Epithelial cell of umbilical artery (primary cell): ENCODE data around the gene ATMIN. TPM values are rescaled to one million over a fixed set of nuclear protein-coding genes. Genes with fewer than 3 reads are reported as not detected.

Experiments
- total RNA-seq: library from RNA; depleted of rRNA; stranded (reverse); fragments of >200 nt; gene quantifications from 2 replicates; pipeline ENCODE4 v1.2.3, GENCODE V29; 2014

ATMIN gene
- total RNA-seq, result 23.1 and 31.3 TPM in 2 replicates

GRCh38 chr16:81035398-81035974 is at the start of gene ATMIN:
Gene ATMIN (plus strand): TSS chr16:81035842. CDS start chr16:81035871, 29 bp downstream.

GRCh38 chr16:81006813-81007695 is 28.6 kb upstream of the ATMIN start, which contains the start of the genes CENPN and CMC2:
Gene CENPN (plus strand): TSS chr16:81007214. CDS start chr16:81011940, 4,726 bp downstream.
Gene CMC2 (minus strand): TSS chr16:81006885. CDS start chr16:80997394, 9,491 bp downstream.

GRCh38 chr16:81077076-81077940 is 41.7 kb downstream of the ATMIN start, which contains the start of gene C16orf46:
Gene C16orf46 (minus strand): TSS chr16:81077238. CDS start chr16:81063955, 13,283 bp downstream.

GRCh38 chr16:81095953-81096714 is 60.5 kb downstream of the ATMIN start, which contains the start of gene GCSH:
Gene GCSH (minus strand): TSS chr16:81096395. CDS start chr16:81096278, 117 bp downstream.

Other genes with a start within 250 kb of the ATMIN start
- gene CDYL2, start 231.2 kb upstream of the ATMIN start, total RNA-seq, result 25.3 and 25.4 TPM in 2 replicates
- 70.8 and 76.7 TPM in 2 replicates for gene CMC2, start 29.0 kb upstream of the ATMIN start, total RNA-seq
- 62.9 and 63.0 TPM in 2 replicates for gene CENPN, start 28.6 kb upstream of the ATMIN start, total RNA-seq
- gene C16orf46, start 41.4 kb downstream of the ATMIN start, total RNA-seq, result 0.32 and 0.46 TPM in 2 replicates
- gene GCSH, start 60.6 kb downstream of the ATMIN start, total RNA-seq, result 12.5 and 15.9 TPM in 2 replicates
- under 0.01 TPM in 1 of 2 replicates, not detected in the other for gene BCO1, start 202.8 kb downstream of the ATMIN start, total RNA-seq